Activated T-helper 1 cell treated with Interleukin-2 at 50 U/mL for 16 hours (primary cell): ENCODE results near the gene GAREM1.
"Not testable (repeated sequence)": the region's sequence is repeated elsewhere in the genome, so short reads cannot be mapped to it uniquely, and the experiment has no call there.

Experiments used
- DNase-seq: peaks from one replicate; pipeline ENCODE4 v3.0.0-alpha.2; 2020; ENCODE audit warnings: low read depth

GAREM1 gene

DNA sequence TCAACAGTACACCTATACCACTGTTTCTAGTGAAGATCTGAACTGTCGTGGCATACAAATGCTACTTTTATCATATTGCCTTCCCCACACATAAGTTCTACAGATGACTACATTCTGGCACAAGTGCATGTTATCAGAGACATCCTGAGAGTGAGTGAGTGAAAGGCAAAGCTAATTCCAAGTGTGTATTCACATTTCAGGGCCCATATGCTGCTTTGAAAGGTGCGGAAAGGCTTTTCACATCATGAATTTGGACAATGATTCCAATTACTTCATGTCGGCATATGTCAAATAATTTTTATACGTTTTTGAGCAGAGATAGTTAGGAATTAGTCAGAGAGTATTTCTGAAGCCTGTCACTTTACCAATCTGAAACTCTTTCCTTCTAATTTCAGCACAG is 101.7 kb downstream of the GAREM1 start:
- DNase-seq: no peak

- no peak for DNase-seq
Measured at GRCh38 chr18:32368170-32368569, 102.5 kb downstream of the GAREM1 start.

DNA sequence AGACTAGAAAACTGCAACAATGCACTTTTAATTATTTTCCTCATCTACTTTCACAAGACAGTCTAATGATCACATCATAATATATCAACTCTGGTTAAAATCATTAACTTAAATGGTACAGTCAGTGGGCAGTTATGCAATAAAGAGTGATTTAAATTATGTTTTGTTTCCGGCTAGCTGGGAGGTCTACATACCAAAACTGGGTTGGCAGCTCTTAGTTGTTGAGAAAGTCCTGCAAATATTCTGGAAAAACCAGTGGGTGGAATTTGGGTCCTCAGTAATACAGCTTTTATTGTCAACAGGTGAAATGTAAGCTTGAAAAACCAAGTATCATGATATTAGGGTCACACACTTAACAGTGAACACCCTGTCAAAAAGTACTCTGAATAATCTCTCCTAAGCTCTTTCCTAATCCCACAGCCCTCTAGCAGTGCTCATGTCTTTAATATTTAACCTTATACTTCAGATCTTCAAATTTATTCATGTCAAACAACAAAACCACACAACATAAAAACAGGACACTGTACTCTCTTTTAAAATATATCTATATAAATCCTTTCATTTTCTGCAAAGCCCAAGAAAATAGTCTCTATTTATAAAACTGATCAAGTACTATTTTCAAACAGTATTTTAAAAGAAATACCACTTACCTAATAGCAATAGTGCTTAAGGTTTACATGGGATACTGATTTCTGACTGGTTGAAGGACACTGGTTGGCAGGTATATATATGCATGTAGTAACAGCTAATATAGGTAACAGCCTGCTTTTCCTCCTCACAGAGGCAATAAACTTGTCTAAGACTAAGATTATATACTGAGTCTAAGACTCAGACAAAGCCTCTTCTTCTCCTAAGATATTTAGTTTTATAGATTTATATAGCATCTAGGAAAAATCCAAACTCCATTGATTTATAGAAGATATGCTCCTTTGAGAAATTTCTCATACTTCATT is 103.8 kb downstream of the GAREM1 start:
- DNase-seq: no peak

- DNase-seq: no peak
Measured at GRCh38 chr18:32362484-32362883, 108.2 kb downstream of the GAREM1 start.

- DNase-seq: no peak
Measured at GRCh38 chr18:32360682-32361345, 109.9 kb downstream of the GAREM1 start.

- DNase-seq: no peak
Measured at GRCh38 chr18:32358529-32358928, 112.2 kb downstream of the GAREM1 start.

- no peak for DNase-seq
Measured at GRCh38 chr18:32358075-32358474, 112.6 kb downstream of the GAREM1 start.

DNA sequence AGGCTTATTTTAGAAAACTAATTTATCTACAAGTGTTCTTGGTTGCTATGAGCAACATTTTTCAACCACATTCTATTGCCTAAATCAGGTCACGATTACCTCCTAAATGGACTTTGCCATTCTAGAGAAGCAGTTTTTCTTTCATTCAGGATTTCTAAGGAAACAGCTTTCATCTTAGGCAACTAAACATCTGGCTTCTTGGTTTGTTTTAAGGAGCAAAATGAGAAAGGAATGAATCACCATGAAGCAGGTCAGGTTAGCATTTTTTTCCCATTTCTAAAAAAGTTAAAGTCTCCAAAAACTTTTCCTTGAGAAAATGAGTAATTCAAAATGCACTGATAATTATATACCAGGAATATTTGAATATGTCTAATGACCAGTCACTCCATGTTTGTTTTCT is 114.8 kb downstream of the GAREM1 start:
- no peak for DNase-seq

- no peak for DNase-seq
Measured at GRCh38 chr18:32354518-32354917, 116.2 kb downstream of the GAREM1 start.

GRCh38 chr18:32353257-32353656 is 117.4 kb downstream of the GAREM1 start:
- no peak for DNase-seq

- DNase-seq: no peak
Measured at GRCh38 chr18:32351032-32351431, 119.7 kb downstream of the GAREM1 start.

DNA sequence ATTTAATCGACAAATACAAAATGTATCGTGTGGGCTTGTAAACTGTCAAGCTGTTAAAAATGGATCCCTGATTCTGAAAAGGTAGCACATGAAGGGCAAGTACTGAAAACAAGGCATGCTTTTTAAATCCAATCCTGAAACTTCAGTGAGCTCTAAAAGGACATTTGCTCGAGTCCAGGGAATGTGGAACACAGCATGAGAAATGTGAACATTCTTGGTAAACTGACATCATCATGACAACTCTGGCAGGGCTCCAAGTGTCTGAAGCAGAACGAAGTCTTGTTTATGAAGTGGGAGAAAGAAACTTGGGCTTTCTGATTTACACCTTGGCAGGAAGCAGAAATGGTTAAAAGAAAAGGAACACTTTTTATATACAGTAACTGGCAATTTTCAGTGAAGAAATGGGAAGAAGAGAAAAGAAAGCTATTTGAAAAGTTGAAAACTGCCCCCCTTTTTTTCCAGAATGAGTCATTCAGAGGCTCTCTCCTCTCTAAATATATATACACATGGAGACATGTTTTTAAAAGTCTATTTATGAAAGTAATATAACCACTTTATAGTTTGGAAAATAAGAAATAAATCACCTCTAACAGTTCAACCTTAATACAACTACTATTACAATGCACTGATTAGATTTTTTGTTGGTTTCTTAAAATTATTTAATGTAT is 120.8 kb downstream of the GAREM1 start:
- no peak for DNase-seq

- no peak for DNase-seq
Measured at GRCh38 chr18:32346671-32347070, 124.0 kb downstream of the GAREM1 start.

DNA sequence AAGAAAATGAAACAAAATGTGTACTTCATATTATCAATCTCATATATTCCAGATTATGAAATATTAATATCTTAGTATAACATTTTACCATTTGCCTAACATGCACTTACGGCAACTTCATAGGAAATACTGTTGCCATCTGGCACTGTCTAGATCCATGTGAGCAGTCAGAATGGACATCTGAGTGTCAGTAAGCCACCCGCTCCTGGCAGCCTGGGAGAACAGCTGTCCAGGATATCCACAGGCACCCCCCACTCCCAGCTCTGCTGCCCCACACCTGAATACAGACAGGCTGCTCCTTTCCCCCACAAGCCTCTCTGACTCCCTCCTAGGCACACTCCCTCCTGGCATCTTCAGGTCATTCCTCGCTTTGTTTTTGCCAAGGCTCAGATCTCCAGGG is 127.0 kb downstream of the GAREM1 start:
- DNase-seq: no peak

DNA sequence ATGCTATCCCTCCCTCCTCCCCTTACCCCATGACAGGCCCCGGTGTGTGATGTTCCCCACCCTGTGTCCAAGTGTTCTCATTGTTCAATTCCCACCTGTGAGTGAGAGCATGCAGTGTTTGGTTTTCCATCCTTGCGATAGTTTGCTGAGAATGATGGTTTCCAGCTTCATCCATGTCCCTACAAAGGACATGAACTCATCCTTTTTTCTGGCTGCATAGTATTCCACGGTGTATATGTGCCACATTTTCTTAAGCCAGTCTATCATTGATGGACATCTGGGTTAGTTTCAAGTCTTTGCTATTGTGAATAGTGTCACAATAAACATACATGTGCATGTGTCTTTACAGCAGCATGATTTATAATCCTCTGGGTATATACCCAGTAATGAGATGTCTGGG is 129.6 kb downstream of the GAREM1 start:
- DNase-seq: not testable (repeated sequence)

GRCh38 chr18:32339045-32339444 is 131.6 kb downstream of the GAREM1 start:
- DNase-seq: no peak

DNA sequence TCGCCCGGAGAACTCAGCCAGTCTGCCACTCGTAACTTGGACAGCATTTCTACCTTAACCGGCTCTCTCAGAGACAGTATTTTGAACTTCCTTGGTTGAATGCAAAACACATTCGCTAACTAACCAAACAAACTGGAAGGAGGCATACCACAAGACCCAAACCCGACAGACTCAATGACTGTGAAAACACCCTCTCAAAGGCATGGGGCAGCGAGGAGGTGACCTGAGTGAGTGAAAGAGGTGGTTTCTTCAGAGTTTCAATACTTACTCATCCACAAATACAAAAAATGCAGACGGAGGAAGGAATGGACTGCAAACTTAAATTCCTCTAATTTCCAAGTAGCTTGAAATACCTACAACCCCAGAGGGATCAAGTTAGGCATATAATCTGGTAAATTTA is 132.9 kb downstream of the GAREM1 start:
- no peak for DNase-seq

GRCh38 chr18:32337347-32337746 is 133.3 kb downstream of the GAREM1 start:
- DNase-seq: no peak

DNA sequence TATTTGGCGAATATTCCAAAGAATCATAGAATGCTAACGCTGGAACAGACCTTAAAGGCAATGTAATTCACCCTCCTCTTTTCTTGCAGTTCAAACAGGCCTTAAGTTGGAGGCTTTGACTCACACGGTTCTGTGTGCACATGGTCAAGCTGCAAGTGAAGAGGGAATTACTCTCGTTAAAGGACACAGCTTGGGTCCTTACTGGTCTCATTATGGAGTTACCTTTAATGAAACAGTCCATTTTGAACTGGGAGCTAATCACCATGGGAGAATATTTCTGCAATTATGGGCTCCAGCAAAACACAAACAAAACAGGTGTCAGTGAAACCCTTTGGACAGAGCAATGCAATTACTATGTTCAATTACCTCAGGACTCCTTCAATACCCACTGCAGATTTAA is 135.5 kb downstream of the GAREM1 start:
- DNase-seq: no peak

DNA sequence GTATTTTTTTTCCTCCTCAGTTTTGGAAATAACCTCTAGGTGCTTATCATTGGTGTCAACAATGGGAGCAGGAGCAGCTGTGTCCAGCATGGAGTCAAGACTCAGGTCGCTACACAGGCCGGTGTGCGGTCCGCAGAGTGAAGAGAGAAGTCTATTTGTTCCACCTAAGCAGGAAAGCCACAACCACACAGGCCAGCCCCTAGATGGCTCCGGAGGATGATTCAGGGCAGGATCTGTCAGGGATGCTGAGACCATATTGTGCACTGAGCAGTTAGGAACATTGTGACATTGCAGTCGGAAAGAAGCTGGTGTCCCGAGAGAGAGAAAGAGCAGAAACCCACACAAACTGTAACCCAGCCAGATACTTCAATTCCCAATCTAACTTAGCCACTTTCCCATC is 136.9 kb downstream of the GAREM1 start:
- no peak for DNase-seq

GRCh38 chr18:32332708-32333107 is 138.0 kb downstream of the GAREM1 start:
- DNase-seq: no peak

- DNase-seq: no peak
Measured at GRCh38 chr18:32328974-32329373, 141.7 kb downstream of the GAREM1 start.

DNA sequence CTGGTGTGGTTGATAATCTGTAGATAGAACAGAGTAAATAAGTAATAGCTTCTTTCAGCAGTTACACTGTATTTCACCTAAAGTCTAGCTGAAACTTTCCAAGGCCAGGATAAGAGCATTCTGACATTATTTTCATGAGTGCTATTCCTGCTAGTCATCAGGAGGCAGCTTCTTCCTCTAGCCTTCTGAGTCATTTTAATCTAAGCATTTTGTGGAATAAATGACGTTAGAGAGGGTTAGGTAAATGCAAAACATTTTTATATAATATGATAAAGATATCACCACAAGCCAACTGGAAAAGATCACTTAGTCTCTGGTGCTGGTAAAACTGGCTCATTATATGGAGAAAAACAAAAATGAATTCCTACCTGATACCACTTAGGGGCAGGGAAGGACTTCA is 142.3 kb downstream of the GAREM1 start:
- DNase-seq: no peak
